NCI-H69 (cell line): ENCODE results near the gene TRMT5.

ENCODE experiments used
- DNase-seq: peaks from one replicate; lab custom pipeline; 2025; lab: John Stamatoyannopoulos, UW

The TRMT5 gene, protein sequence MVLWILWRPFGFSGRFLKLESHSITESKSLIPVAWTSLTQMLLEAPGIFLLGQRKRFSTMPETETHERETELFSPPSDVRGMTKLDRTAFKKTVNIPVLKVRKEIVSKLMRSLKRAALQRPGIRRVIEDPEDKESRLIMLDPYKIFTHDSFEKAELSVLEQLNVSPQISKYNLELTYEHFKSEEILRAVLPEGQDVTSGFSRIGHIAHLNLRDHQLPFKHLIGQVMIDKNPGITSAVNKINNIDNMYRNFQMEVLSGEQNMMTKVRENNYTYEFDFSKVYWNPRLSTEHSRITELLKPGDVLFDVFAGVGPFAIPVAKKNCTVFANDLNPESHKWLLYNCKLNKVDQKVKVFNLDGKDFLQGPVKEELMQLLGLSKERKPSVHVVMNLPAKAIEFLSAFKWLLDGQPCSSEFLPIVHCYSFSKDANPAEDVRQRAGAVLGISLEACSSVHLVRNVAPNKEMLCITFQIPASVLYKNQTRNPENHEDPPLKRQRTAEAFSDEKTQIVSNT

DNA sequence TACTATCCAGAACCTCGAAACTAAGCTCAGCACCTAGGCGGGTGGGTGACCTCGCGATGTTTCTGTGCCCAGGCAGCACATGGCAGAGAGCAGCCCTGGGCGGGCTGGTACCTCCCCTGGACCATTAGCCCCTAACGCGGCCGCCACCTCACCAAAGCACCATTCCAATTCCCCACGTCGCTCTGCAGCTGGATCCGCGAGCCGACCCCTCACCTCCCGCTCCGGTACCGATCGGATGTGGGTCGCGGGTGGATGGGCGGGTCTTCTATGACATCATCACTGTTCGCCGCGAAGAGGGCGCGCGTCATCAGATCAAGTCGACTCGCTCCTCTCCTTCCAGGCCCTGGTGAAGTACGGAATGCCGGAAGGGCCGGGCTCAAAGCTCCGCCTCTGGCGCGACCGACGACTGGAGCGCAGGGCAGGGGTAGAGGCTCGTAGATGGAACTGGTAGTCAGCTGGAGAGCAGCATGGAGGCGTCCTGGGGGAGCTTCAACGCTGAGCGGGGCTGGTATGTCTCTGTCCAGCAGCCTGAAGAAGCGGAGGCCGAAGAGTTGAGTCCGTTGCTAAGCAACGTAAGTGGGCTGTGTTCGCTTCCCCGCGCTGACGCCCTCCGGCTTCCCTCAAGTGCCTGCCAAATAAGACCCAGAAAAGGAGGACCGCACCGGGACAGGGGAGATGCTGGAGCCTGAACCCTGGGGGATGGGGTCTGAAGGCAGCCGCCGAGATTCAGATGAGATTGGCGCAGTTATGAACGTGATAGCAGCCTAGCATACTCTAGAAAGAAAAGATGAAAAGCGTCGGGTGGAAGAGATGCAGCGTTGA is at the start of gene TRMT5, which contains the start of gene SLC38A6:
TSS of gene TRMT5 (minus strand) at position 269 of the 822 bp plus-strand sequence. CDS start at position 163, 106 bp downstream.
TSS of gene SLC38A6 (plus strand) at position 435 of the 822 bp plus-strand sequence. CDS start at position 468, 33 bp downstream.
- DNase-seq, result peak; percentile 97

DNA sequence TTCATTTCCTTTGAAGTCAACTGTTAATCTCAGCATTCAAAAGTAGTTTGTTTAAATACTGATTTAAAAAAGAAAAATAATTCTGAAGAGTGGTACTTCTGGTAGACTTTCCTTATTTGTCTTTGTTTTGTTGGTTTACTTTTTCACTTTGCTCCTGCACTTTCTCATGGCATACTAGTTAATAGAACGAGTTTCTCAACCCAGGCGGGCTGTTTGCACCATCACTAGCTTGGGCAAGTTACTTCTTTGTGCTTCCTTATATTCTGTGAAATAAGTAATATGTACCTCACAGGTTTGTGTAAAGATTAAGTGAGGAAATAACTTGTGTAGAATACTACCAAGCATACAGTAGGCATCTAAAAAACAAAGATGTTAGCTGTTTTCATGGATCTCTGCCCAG is 45.6 kb upstream of the TRMT5 start:
- DNase-seq, result no peak

DNA sequence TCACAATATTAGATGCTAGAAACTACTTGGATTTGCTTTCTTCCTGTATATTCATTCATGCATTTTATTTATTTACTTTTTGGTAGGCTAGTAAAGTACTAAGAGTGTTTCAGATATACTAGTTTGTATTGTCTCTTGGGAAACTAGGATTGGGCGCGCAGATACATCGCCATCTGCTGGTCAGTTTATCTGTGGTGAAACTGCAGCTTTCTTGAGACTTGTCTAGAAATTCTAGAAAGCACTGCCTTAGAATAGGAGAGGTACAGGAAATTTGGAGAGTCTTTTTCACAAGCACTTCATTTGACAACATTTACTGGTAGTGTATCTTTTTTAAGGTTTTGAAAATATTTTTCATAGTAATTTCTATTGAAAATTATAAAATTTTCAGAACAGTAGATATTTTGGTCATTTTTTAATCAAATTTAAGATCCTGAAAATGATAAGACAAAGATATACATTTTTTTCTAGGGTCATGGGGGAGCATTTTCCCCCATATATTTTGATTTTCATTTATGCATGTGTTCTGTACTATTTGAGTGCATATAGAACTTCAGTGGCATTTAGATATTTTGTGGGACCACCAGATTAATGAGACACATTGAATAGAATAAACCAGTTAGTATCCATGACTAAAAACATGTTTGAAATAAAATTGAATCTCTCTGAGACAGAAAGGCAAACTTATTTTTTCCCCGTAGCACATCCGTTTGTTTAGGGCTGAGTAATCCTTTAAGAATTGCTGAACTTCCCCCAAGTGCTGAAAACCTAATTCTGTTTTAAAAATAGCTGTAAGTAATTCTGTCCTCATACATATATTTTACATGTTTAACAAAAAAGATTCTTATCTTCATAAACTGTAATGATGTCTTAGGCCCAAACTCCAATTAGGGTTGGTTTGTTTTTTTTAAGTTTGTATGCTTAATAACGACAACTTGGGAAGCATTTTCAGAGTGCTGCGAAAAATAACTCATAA is 44.7 kb upstream of the TRMT5 start:
- DNase-seq, result peak; percentile 83

DNA sequence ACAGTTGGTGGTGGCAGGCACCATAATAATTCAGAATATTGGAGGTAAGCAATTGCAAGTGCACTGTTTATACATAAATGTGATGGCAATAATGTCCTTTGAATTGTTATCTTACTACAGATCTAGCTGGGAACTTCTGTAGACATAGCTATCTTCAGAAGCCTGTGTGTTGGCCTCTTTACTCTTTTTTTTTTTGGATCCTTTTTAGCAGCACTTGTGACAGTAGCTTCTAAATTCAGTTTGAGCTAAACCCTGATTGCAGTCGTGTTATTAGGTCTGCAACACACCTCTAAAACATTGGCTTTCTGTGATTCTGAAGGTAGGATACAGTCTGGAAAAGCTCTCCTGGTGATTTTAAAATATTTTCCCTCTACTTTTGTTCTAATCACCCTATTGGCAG is 38.7 kb upstream of the TRMT5 start:
- no peak for DNase-seq

DNA sequence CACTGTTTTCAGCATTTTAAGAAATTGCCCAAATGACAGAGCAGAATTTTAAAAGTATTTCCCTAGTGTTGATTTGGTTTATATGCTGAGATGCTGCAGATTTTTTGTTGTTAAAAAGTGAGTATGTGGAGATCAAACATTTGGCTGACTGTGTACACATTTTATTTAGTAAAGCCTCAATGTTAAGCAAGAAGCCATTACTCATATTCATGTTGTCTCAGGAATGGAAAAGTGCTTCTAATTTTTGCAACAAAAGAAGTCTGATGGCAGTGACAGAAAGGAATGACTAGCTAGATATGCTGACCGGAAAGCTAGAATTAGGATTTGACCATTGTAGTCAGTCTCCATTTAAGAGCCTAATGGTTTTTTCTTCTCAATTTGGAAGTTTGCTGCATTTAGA is 22.7 kb upstream of the TRMT5 start:
- no peak for DNase-seq

DNA sequence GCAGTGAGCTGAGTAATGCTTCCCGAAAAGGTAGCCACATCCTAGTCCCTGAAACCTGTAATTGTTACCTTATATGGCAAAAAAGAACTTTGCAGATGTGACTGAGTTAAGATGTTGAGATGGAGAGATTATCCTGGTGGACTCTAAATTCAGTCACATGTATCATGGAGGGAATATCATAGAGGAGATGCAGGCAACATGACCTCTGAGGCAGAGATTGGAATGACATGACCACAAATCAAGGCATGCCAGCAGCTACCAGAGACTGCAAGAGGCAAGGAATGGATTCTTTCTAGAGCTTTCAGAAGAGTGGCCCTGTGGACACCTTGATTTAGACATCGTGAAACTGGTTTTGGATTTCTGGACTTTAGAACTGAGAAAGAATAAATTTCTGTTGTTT is 18.7 kb upstream of the TRMT5 start:
- no peak for DNase-seq

DNA sequence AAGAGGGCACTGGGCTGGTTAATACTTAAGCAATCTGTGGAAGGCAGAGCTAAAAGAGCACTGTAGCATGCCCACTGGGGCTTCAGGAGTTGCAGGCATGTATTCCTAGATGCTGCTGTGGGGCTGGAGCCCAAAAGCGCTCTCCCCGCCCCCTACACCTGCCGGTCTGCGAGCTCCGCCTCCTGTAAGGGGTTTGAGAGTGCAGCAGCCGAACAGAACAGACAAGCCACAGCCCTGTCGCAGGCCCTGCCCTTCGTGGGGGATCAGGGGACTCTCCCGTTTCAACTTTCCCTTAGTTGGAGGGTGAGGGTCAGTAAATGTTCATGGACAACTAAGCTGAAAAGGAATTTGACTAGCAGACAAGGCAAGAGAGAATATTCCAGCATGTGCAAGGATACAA is 17.7 kb upstream of the TRMT5 start:
- no peak for DNase-seq

DNA sequence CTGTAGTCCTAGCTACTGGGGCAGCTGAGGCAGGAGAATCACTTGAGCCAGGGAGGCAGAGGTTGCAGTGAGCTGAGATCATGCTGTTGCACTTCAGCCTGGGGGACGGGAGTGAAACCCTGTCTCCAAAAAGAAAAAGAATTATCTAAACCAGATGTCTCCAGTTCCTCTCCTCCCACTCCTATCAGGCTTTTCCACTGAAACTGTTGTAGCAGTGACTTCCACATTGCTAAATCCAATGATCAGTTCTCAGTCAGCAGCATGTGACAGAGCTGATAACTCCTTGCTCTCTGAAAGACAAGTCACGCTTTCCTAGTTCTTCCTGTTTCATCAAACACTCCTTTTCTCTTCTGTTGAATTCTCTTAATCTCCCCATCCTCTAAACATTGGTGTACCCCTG is 8.7 kb upstream of the TRMT5 start:
- DNase-seq, result no peak

DNA sequence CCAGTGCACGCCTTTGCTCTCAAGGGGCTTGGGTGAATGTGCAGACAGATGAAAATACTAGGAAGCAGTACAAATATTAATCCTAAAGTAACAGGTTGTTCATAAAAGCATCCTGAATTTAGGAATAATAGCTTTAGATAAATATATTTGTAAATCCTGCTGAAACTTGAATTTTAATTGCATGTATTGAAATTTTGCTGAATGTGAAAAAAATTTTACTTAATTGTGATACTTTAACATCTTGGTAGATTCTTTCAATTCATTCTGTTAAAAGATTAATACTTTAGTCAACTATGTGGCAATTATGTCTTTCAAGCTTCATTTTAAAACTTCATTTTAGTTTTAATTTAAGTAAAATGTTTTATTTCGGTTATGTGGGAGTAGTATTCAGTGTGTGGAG is 5.6 kb upstream of the TRMT5 start:
- DNase-seq, result no peak

DNA sequence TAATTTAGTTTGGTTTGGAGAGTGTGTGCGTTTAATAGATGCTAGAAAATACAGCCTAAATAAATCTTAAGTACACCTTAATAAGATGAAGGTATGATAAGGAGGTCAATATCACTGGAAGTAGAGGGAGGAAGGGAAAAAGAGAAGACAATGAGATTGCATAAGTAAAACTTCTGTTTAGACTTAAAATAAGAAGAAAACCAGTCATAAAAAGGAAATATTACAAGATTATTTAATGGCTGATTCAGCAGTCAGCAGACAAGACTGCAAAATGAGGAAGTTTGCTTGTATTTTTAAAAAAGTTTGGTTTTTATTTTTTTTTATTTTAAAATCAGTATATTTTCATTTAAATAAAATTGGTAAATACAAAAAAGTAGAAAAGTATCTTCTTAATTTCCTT is 3.3 kb upstream of the TRMT5 start:
- no peak for DNase-seq

DNA sequence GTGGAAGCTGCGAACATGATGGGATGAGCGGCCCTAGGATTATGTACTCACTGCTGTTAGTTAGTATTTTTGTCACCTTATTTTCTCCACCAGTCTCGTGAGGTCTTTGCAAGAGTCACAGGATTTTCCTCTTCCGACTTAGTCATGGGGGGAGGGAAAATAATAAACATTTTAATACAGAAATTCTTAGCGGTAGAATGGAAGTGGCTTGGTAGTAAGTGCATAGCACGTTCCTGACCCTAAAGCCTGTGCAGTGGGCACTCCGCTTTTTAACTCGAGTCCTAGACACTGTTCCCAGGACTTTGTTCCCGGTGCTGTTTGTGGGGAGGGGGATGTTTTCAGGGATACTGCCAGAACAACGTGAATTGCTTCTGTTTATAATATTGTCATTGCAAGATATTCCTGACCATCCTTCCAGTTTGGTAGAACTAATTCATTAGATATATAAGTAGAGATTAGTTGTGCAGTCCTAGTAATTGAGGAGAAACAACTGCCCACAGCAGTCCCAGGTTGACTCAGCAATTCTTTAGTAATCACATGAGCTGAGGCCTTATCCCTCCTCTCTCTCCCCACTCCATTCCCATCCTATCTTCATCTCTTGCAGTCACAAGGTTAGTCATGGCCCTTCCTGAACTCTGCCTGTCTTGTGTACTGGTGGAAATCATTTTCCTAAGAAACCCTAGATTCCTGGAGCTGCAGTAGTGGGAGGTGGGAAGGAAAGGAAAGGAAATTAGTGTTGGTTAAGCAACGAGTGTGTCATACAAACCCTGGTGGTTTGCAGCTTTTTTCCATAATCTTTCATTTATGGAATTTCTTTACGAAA is 965 bp upstream of the TRMT5 start:
- DNase-seq, result peak; percentile 44

DNA sequence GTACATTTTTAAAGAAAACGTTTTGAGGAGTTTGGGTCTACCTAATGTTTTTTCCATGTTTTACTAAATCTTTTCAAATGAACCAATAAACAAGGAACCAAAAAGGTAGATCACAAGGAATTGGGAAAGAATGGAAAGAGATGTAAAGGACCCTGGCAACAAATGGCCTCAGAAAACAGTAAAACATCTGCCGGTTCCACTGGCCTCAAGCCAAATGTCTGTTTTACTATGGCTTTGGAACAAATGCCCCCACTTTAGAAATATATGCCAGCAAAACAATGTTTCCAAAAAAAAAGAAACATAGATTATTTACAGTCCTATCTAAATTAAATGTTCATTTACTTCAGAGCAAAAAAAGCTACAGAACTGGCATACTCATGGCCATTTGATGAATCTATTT is 3.0 kb downstream of the TRMT5 start:
- DNase-seq, result peak; percentile 64

DNA sequence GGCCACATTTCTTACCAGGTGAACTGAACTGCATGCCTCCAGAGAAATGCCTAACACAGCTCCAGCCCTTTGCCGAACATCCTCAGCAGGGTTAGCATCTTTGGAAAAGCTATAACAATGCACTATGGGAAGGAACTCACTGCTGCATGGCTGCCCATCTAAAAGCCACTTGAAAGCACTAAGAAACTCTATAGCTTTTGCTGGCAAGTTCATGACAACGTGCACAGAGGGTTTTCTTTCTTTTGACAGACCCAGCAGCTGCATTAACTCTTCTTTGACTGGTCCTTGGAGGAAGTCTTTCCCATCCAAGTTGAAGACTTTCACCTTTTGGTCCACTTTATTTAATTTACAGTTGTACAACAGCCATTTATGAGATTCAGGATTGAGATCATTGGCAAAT is 5.3 kb downstream of the TRMT5 start:
- no peak for DNase-seq

DNA sequence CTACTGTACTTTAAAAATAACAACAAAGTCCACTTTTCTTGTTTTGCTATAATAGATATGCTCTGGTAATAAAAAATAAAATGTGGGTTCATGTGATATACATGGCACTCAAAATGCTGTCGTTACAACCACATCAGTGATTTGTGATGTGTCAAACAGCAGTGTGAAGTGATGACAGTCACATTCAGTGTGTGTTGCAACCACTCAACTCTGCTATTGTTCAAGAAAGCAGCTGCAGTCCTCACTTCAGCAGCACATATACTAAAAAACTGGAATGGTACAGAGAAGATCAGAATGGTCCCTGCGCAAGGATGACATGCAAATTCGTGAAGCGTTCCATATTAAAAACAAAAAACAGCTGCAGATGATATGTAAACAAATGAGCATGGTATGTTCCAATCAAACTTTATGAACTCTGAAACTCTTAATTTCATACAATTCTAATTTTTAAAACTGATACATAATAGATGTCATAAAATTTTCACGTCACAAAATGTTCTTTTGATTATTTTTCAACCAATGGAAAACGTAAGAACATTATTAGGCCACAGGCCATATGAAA is 6.7 kb downstream of the TRMT5 start:
- no peak for DNase-seq

DNA sequence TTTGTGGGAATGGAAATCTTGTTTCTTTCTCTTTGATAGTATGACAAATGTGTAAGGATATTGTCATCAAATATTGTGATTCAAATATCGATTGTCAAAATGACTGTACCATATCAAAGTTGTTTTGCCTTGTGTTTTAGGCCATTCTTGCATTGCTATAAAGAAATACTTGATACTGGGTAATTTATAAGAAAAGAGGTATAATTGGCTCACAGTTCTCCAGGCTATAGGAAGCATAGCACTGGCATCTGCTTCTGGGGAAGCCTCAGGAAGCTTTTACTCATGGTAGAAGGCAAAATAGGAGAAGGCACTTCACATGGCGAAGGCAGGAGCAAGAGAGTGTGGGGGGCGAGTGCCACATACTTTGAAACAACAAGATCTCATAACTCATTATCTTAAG is 7.8 kb downstream of the TRMT5 start:
- DNase-seq, result no peak

DNA sequence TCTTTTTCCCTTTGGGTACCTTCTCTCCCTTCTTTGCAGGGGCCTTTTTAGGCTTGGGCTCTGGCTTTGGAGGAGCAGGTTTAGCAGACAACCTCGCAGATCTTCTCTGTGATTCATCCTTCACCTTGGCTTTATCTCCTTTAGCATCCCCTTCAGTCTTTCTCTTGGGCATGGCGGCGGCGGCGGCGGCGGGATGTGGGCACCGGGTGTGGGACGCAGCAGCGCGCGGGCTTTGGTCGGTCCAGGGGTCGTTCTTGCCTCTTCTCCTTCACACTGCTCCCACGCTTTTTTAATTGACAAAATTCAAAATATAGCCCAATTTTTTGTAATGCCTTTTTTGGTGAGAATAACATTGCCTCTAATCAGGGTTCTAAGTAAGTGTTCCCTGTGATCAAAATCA is 8.6 kb downstream of the TRMT5 start:
- DNase-seq, result no peak

DNA sequence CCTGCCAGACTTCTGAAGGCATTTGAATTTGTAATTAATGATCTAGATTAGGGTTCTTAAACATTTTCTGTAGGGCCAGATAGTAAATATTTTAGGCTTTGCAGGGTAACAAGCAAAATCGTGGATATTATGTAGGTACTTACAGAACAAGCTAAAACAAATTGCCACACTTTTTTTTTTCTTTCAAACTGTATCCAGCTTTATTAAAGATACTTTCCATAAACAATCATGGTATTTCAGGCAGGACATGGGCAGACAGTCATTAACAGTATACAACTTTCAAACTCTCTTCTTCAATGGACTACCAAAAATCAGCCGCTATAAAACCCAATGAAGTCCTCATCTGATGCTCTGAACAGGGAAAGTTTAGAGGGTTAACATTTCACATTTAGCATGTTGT is 9.6 kb downstream of the TRMT5 start:
- no peak for DNase-seq

DNA sequence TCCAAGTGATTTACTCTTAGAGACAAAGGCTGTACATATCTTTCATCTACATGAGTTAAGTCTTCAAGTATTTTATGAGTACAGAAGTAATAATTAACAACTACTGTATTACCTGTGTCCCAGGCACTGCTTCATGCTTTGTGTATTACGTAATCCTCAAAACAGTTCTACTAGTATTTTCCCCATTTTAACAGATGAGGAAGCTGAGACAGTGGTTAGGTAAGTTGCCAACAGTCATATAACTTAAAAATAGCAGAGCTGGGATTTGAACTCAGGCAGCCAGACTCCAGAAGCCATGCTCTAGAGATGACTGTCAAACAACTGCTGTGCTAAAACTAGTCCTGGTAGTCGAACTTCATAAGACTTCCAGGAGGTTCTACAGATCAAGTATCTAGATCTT is 10.7 kb downstream of the TRMT5 start:
- DNase-seq, result no peak

DNA sequence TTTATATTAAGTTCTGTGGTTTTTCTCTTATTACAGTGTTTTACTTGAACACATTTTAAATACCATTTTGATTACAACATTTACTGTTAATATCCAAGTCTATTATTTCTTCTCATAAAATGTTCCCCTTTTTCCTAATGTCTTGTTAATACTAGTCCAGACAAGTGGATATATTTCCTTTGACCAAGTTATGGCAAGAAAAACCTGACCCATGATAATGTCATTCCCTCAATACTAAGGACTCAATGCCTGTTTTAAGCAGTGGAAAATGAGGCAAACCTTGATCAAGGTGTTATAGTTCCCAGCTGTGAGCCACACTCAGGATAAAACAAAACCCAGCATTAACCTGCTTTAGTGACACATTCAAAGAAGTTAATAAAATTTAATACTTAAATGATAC is 12.2 kb downstream of the TRMT5 start:
- peak; percentile 42 for DNase-seq

DNA sequence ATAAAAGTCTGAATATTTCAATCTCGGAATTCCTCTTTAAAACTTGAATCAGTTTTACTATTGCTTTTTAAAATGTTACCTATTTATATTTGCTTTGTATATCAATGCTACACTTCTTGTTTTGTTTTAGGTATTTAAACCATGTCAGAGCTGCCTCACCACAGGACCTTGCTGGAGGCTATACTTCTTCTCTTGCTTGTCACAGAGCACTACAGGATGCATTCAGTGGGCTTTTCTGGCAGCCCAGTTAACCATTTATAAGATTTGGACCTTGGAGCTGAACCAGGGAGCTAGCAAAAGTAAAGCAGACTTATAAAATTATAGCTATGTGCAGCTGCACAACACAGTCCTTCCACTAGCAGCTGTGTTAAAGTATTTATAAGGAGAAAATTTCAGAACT is 12.8 kb downstream of the TRMT5 start:
- DNase-seq, result peak; percentile 48

DNA sequence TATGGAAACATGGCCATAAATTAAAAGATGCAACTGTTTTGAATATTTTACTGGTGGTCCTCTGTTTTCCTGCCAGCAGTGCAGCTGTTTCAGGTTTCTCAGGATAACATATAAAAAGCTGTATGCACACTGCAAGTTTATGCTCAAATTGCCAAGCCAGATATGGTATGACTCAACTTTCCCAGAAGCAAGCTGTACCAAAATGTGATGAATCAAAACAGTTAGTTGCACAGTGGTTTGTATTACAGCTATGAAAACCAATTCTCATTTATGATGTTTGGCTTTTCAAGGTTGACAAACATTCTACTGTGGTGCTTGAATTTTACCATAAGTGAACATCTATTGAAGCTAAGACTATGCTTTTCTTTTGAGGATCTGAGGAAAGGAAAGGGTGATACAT is 15.5 kb downstream of the TRMT5 start:
- DNase-seq, result no peak
